ENCODE measurements around the gene SCGN. TPM values are rescaled to one million over a fixed set of nuclear protein-coding genes. Genes with fewer than 3 reads are reported as not detected.

SCGN gene
- total and polyA plus RNA-seq, 9 donors: 0.10 to 1.2 (median 0.22) TPM; not detected in 5

- H3K27ac ChIP-seq (ENCODE audit: low read length): no peak overlapping the region
- H3K9me3 ChIP-seq (replicated peaks; ENCODE audit: control insufficient read depth, low read depth, low read length): no peaks in the 10 kb centered on the region
- no peak for DNase-seq
- no CpG with 5 or more reads among the region's 1 CpG for WGBS (ENCODE audit: insufficient coverage)
- no peak overlapping the region for H3K4me3 ChIP-seq (ENCODE audit: low read length)
- H3K4me1 ChIP-seq (ENCODE audit: control insufficient read depth, insufficient read depth, low read length): no peaks in the 10 kb centered on the region
- no peaks in the 10 kb centered on the region for H3K27me3 ChIP-seq (ENCODE audit: control insufficient read depth, insufficient read depth, low read length)
- no peaks in the 10 kb centered on the region for H3K36me3 ChIP-seq (ENCODE audit: control insufficient read depth, insufficient read depth, low read length)
Observed at GRCh38 chr6:25713824-25714223, 61.8 kb downstream of the SCGN start.

- no peaks in the 10 kb centered on the region for H3K9me3 ChIP-seq (replicated peaks; ENCODE audit: control insufficient read depth, low read depth, low read length)
- WGBS (ENCODE audit: insufficient coverage): 32% methylated on average over 3 of the region's 3 CpGs
- H3K4me3 ChIP-seq (ENCODE audit: low read length): no peak overlapping the region
Observed at GRCh38 chr6:25714765-25715164, 62.8 kb downstream of the SCGN start.

GRCh38 chr6:25715794-25716193 is 63.8 kb downstream of the SCGN start:
- H3K4me1 ChIP-seq (ENCODE audit: control insufficient read depth, insufficient read depth, low read length): no peaks in the 10 kb centered on the region
- no peaks in the 10 kb centered on the region for H3K9me3 ChIP-seq (replicated peaks; ENCODE audit: control insufficient read depth, low read depth, low read length)
- no peaks in the 10 kb centered on the region for H3K36me3 ChIP-seq (ENCODE audit: control insufficient read depth, insufficient read depth, low read length)
- DNase-seq: no peak
- no peak overlapping the region for H3K4me3 ChIP-seq (ENCODE audit: low read length)
- no peaks in the 10 kb centered on the region for H3K27me3 ChIP-seq (ENCODE audit: control insufficient read depth, insufficient read depth, low read length)
- 43% methylated on average over 3 of the region's 4 CpGs for WGBS (ENCODE audit: insufficient coverage)
- no peak overlapping the region for H3K27ac ChIP-seq (ENCODE audit: low read length)

More at GRCh38 chr6:25714765-25715164, 62.8 kb downstream of the SCGN start:
- Histone ChIP-seq H3K36me3 (ENCODE audit: control insufficient read depth, insufficient read depth, low read length) (no peaks in the 10 kb centered on the region), H3K27ac (ENCODE audit: low read length) (no peak overlapping the region), H3K4me1 (ENCODE audit: control insufficient read depth, insufficient read depth, low read length) (no peaks in the 10 kb centered on the region), H3K27me3 (ENCODE audit: control insufficient read depth, insufficient read depth, low read length) (no peaks in the 10 kb centered on the region)
- DNase-seq: no peak

DNA sequence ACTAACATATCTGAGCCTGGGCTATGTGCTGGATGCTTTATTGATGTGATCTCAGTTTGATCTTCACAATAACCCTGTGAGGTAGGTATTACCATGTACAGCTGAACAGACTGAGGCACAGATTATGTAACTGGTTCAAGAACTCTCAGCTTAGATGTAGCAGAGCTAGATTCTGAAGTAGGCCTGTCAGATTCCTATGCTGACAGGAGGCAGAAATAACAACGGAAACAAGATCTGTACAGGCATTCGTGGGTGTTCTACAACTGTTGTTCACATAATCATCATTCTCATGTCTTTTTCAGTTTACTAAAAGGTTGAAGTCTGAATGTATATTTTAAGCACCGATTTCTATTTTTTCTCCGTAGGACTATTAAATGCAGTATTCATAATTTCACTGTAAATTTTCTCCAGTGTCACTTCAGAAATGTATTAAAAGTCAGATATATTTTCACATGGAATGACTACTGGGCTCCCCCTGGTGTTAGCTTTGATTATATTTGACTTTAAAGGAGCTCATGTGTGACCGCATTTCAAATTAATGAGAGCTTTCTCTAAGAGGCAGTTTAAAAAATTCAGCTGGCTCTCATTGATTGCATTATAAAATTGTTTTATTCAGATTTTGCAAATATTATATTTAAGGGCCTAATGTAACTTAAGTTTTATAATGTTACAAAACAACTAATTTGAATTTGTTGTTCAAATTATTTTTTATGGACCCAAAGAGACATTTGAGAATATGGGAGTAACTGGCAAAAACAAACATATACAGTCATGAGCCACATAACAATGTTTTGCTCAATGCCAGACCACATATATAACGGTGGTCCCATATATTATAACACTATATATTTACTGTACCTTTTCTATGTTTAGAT is 66.1 kb downstream of the SCGN start:
- DNase-seq: peak; percentile 48
- H3K9me3 ChIP-seq (replicated peaks; ENCODE audit: control insufficient read depth, low read depth, low read length): no peaks in the 10 kb centered on the region
- no peak overlapping the region for H3K4me3 ChIP-seq (ENCODE audit: low read length)
- no peaks in the 10 kb centered on the region for H3K4me1 ChIP-seq (ENCODE audit: control insufficient read depth, insufficient read depth, low read length)
- H3K36me3 ChIP-seq (ENCODE audit: control insufficient read depth, insufficient read depth, low read length): no peaks in the 10 kb centered on the region
- no peaks in the 10 kb centered on the region for H3K27me3 ChIP-seq (ENCODE audit: control insufficient read depth, insufficient read depth, low read length)
- WGBS (ENCODE audit: insufficient coverage): no CpG with 5 or more reads among the region's 6 CpGs
- H3K27ac ChIP-seq (ENCODE audit: low read length): no peak overlapping the region

- no peak for DNase-seq
- 92% methylated on average over 32 of the region's 37 CpGs for WGBS (ENCODE audit: insufficient coverage)
- Histone ChIP-seq H3K27me3 (ENCODE audit: control insufficient read depth, insufficient read depth, low read length) (no peaks in the 10 kb centered on the region), H3K4me1 (ENCODE audit: control insufficient read depth, insufficient read depth, low read length) (no peaks in the 10 kb centered on the region), H3K36me3 (ENCODE audit: control insufficient read depth, insufficient read depth, low read length) (no peaks in the 10 kb centered on the region), H3K27ac (ENCODE audit: low read length) (no peak overlapping the region), H3K4me3 (ENCODE audit: low read length) (no peak overlapping the region), H3K9me3 (replicated peaks; ENCODE audit: control insufficient read depth, low read depth, low read length) (no peaks in the 10 kb centered on the region)
Observed at GRCh38 chr6:25726122-25726911, 74.3 kb downstream of the SCGN start.

GRCh38 chr6:25727028-25727427 is 75.0 kb downstream of the SCGN start:
- no peaks in the 10 kb centered on the region for H3K4me1 ChIP-seq (ENCODE audit: control insufficient read depth, insufficient read depth, low read length)
- H3K27me3 ChIP-seq (ENCODE audit: control insufficient read depth, insufficient read depth, low read length): no peaks in the 10 kb centered on the region
- DNase-seq: no peak
- no peaks in the 10 kb centered on the region for H3K36me3 ChIP-seq (ENCODE audit: control insufficient read depth, insufficient read depth, low read length)
- H3K9me3 ChIP-seq (replicated peaks; ENCODE audit: control insufficient read depth, low read depth, low read length): no peaks in the 10 kb centered on the region
- 93% methylated on average over 11 of the region's 14 CpGs for WGBS (ENCODE audit: insufficient coverage)
- no peak overlapping the region for H3K27ac ChIP-seq (ENCODE audit: low read length)
- H3K4me3 ChIP-seq (ENCODE audit: low read length): no peak overlapping the region

- H3K27ac ChIP-seq (ENCODE audit: low read length): no peak overlapping the region
- no peaks in the 10 kb centered on the region for H3K4me1 ChIP-seq (ENCODE audit: control insufficient read depth, insufficient read depth, low read length)
- H3K36me3 ChIP-seq (ENCODE audit: control insufficient read depth, insufficient read depth, low read length): no peaks in the 10 kb centered on the region
- H3K9me3 ChIP-seq (replicated peaks; ENCODE audit: control insufficient read depth, low read depth, low read length): no peaks in the 10 kb centered on the region
- no peak for DNase-seq
- H3K4me3 ChIP-seq (ENCODE audit: low read length): no peak overlapping the region
- WGBS (ENCODE audit: insufficient coverage): 75% methylated on average over 2 of the region's 3 CpGs
- H3K27me3 ChIP-seq (ENCODE audit: control insufficient read depth, insufficient read depth, low read length): no peaks in the 10 kb centered on the region
Observed at GRCh38 chr6:25730907-25731306, 78.9 kb downstream of the SCGN start.

- no peaks in the 10 kb centered on the region for H3K9me3 ChIP-seq (replicated peaks; ENCODE audit: control insufficient read depth, low read depth, low read length)
- H3K4me1 ChIP-seq (ENCODE audit: control insufficient read depth, insufficient read depth, low read length): no peaks in the 10 kb centered on the region
- no peak for DNase-seq
- no peak overlapping the region for H3K27ac ChIP-seq (ENCODE audit: low read length)
- H3K27me3 ChIP-seq (ENCODE audit: control insufficient read depth, insufficient read depth, low read length): no peaks in the 10 kb centered on the region
- H3K4me3 ChIP-seq (ENCODE audit: low read length): no peak overlapping the region
- no peaks in the 10 kb centered on the region for H3K36me3 ChIP-seq (ENCODE audit: control insufficient read depth, insufficient read depth, low read length)
- 98% methylated on average over 8 of the region's 15 CpGs for WGBS (ENCODE audit: insufficient coverage)
Observed at GRCh38 chr6:25731721-25732120, 79.7 kb downstream of the SCGN start.

DNA sequence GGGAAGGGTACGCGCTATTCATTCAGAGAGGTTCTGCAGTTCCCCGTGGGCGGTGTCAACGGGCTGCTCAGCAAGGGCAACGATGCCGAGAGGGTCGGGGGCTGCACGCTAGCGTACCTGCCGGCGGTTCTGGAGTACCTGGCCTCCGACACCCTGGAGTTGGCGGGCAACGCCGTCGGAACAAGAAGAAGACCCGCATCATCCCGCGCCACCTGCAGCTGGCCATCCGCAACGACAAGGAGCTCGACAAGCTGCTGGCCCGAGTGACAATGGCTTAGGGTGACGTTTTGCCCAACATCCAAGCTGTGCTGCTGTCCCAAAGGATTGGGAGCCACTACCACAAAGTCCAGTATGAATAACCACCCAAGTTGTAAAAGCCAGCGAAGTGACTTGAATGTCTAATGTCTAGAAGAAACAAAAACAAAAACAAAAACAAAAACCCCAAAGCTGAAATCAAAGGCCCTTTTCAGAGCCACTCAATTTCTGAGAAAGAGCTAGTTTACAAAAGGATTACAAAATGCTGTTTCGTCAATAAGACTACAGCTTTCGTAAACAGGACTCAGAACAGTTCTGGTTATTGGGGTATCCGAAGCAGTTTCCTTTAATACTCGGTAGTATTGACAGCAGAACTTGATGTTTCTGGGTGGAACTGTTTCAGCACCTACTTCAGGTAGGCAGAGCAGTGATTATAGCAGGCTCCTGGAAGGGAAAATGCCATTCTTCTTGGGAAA is 80.6 kb downstream of the SCGN start:
- H3K27me3 ChIP-seq (ENCODE audit: control insufficient read depth, insufficient read depth, low read length): no peaks in the 10 kb centered on the region
- 49% methylated on average over 29 of the region's 30 CpGs for WGBS (ENCODE audit: insufficient coverage)
- H3K27ac ChIP-seq (ENCODE audit: low read length): no peak overlapping the region
- no peak overlapping the region for H3K4me3 ChIP-seq (ENCODE audit: low read length)
- DNase-seq: no peak
- H3K36me3 ChIP-seq (ENCODE audit: control insufficient read depth, insufficient read depth, low read length): no peaks in the 10 kb centered on the region
- no peaks in the 10 kb centered on the region for H3K4me1 ChIP-seq (ENCODE audit: control insufficient read depth, insufficient read depth, low read length)
- peaks cover 4% of the 10 kb centered on the region for H3K9me3 ChIP-seq (replicated peaks; ENCODE audit: control insufficient read depth, low read depth, low read length)

DNA sequence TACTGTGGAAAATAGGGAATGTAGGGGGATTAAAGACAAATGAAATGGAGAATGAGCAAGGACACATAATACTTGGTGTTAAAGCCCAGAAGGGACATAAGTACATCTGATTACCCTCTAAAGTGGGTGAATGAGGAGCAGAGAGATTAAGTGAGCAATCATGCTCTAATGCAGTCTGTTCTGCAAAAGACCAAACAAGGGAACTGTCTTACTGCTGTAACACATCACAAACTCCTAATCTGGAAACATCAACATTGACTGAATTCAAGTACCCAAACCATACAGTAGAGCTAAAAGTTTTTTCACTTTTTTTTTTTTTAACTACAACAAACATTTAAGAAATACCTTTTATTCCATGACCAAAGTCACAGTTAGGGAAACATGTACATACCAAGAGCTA is 83.2 kb downstream of the SCGN start:
- Histone ChIP-seq H3K9me3 (replicated peaks; ENCODE audit: control insufficient read depth, low read depth, low read length) (peaks cover 4% of the 10 kb centered on the region), H3K27me3 (ENCODE audit: control insufficient read depth, insufficient read depth, low read length) (no peaks in the 10 kb centered on the region), H3K4me3 (ENCODE audit: low read length) (no peak overlapping the region), H3K4me1 (ENCODE audit: control insufficient read depth, insufficient read depth, low read length) (no peaks in the 10 kb centered on the region), H3K27ac (ENCODE audit: low read length) (no peak overlapping the region), H3K36me3 (ENCODE audit: control insufficient read depth, insufficient read depth, low read length) (no peaks in the 10 kb centered on the region)
- DNase-seq: no peak
